HG03565 (cell line): ENCODE data around the gene IL25.
"Not testable (repeated sequence)": the region's sequence is repeated elsewhere in the genome, so short reads cannot be mapped to it uniquely, and the experiment has no call there.

Experiments used
- ATAC-seq: cut with Tn5 transposase; IDR thresholded peaks from one replicate; pipeline ENCODE4 v1.9.1; 2021; ENCODE audit warnings: mild to moderate bottlenecking, moderate library complexity; ENCODE audit not compliant: unreplicated experiment

The IL25 gene

GRCh38 chr14:23372509-23372908 lies at the start of gene IL25:
TSS of gene IL25 (plus strand) at chr14:23372809.
- ATAC-seq, result no peak

GRCh38 chr14:23323838-23324454 lies 48.7 kb upstream of the IL25 start:
- no peak for ATAC-seq

GRCh38 chr14:23324455-23324846 lies 48.2 kb upstream of the IL25 start:
- ATAC-seq, result no peak

- ATAC-seq, result no peak
These were observed 47.6 kb upstream of the IL25 start for GRCh38 chr14:23324993-23325392.

GRCh38 chr14:23325746-23326145 lies 46.9 kb upstream of the IL25 start:
- not testable (repeated sequence) for ATAC-seq

- ATAC-seq, result no peak
These were observed 45.9 kb upstream of the IL25 start for GRCh38 chr14:23326491-23327332.

GRCh38 chr14:23327947-23328744 lies 44.5 kb upstream of the IL25 start:
- ATAC-seq, result no peak

- ATAC-seq, result no peak
These were observed 37.0 kb upstream of the IL25 start for GRCh38 chr14:23335623-23336022.

- no peak for ATAC-seq
These were observed 32.9 kb upstream of the IL25 start for GRCh38 chr14:23339506-23340268.

GRCh38 chr14:23344481-23344880 lies 28.1 kb upstream of the IL25 start:
- no peak for ATAC-seq

GRCh38 chr14:23345987-23346692 lies 26.5 kb upstream of the IL25 start:
- no peak for ATAC-seq

GRCh38 chr14:23346693-23347405 lies 25.8 kb upstream of the IL25 start:
- no peak for ATAC-seq

- ATAC-seq, result no peak
These were observed 25.0 kb upstream of the IL25 start for GRCh38 chr14:23347406-23348296.

- no peak for ATAC-seq
These were observed 24.3 kb upstream of the IL25 start for GRCh38 chr14:23348297-23348655.

- ATAC-seq, result no peak
These were observed 23.3 kb upstream of the IL25 start for GRCh38 chr14:23349156-23349845.

GRCh38 chr14:23351681-23352505 lies 20.7 kb upstream of the IL25 start:
- ATAC-seq, result no peak
